ENCODE measurements around the gene STRIP2.
"Not testable (repeated sequence)": the region's sequence is repeated elsewhere in the genome, so short reads cannot be mapped to it uniquely, and the experiment has no call there.

STRIP2 gene

GRCh38 chr7:129421717-129422250, 12.4 kb upstream of the STRIP2 start:
- DNase-seq (ENCODE audit: low spot score): no peak

DNA sequence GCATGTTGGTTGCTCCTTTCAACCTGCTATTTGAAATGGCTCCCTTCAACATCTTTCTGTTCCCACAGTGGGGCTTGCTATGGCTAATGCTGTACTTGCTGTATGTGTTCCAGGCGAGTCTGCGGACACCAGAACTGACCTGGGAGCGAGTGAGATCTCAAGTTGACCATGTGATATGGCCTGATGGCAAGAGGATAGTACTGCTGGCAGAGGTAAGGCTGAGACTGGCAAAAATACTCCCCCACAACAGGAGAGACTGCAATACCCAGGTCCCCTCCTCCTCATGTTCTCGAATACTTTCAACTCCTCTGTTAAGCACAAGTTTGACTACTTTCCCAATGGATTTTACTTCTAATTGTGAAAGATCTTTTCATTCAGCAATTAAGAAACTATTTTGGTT, 11.5 kb upstream of the STRIP2 start:
- DNase-seq (ENCODE audit: low spot score): no peak

- no peak for DNase-seq (ENCODE audit: low spot score)
These were observed 10.4 kb upstream of the STRIP2 start for GRCh38 chr7:129423700-129424410.

- no peak for DNase-seq (ENCODE audit: low spot score)
These were observed 7.8 kb upstream of the STRIP2 start for GRCh38 chr7:129426482-129426881.

- no peak for DNase-seq (ENCODE audit: low spot score)
These were observed 6.6 kb upstream of the STRIP2 start for GRCh38 chr7:129427526-129428045.

DNA sequence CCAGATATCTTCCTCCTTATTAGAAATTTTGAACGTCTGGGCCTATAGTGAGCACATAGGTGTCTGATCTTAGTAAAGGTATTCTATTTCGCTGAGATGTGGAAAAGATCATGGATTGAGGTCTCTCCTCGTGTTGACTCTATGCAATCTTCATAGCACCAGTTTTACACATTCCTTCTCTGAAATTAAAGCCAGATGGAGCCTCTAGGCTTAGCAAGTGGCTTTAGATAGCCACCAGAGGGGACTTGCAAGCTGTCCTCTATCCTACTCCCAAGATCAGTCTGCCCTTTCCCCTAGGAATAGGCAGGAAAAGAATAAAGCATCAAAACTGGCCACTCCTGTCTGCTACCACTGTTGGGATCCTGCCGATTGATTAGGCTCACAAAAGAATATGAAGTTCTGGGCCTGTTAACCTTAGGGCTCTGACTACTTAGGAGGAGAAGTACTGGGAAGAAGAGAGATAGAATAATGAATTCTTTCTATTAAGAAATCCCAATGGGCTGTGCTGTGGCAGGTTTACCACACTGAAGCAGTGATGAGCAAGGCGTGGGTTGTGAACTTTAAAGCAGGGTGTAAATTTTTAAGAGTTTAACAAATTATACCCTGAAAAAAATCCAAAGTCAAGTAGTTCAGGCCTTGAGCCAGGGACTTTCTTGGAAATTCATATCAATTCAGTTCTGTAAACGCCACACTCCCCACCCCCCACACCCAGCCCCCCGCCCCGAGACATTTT, 2.2 kb upstream of the STRIP2 start:
- no peak for DNase-seq (ENCODE audit: low spot score)

DNA sequence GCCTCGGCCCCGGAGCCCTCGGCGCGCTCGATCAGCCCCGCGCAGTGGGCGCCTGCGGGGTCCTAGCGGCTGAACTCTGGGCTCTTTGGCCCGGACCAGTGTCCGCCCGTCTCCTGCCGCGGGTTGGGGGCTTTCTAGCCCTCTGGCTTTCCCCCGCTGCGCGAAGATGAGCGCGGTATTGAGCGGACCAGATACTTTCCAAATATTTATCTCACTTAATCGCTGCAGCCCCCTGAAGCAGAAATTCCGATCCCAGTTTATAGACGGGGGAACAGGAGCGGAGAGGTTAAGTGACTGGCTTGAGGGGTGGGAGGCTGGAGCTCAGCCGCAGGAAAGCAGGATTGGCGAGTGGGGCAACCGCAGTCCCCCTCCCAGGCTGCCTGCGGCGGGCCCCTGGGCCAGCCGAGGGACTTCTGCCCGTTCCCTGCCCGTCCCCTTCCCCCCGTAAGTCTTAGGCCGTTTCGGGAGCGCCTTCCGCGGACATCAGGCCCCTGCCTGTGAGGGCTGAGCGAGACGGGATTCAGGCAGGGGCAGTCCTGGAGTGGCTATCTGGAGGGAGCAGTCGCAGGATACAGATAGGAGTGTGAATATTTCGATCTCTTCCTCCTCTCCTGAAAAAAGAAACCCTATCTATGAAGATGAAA, 565 bp downstream of the STRIP2 start:
- DNase-seq (ENCODE audit: low spot score): peak; percentile 64

DNA sequence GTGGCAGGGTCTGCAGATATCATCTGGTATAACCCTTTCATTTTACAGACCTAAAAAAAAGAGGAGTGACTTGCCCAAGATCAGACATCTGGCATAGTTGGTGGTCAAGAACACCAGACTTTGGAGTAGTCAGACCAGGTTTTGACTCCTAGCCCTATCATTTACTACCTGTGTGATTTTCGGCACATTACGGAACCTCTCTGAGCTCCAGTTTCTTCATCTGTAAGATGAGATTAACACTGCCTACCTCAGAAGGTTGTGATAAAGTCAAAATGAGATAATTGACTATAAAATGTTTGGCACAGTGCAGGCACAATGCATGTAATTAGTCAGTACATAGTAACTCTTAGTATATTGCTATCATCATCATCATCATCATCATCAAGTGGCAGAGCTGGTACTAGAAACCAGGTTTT, 1.2 kb downstream of the STRIP2 start:
- no peak for DNase-seq (ENCODE audit: low spot score)

DNA sequence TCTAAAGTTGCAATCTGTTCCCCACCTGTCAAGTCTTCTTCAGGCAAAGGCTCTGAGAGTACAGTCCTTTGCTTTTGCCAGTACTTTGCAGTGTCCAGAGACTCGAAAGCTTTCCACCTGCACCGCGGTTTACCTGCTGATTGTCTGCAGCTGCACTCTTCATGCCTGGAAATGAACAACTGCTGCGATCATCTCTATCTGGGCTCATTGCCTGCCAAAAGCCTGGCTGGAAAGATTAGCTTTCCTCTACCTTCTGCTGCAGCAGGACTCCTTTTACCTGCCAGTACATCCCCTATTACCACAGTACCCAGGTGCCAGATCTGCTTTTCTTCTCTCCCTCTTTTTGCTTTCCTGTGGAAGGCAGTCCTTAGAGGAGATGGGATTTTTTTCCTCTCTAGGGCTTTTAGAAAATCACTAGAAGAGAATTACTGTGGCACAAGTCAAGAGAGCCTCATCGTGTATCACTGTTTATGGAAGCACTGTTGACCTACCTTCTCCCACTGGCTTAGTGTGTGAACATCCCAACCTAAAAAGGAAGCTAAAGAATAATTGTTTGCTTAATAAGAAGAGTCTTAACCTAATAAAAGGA, 2.2 kb downstream of the STRIP2 start:
- DNase-seq (ENCODE audit: low spot score): no peak

GRCh38 chr7:129437190-129437589, 3.0 kb downstream of the STRIP2 start:
- no peak for DNase-seq (ENCODE audit: low spot score)

- no peak for DNase-seq (ENCODE audit: low spot score)
These were observed 4.1 kb downstream of the STRIP2 start for GRCh38 chr7:129438281-129438838.

- DNase-seq (ENCODE audit: low spot score): no peak
These were observed 4.8 kb downstream of the STRIP2 start for GRCh38 chr7:129438839-129439651.

GRCh38 chr7:129439963-129440625, 5.9 kb downstream of the STRIP2 start:
- no peak for DNase-seq (ENCODE audit: low spot score)

DNA sequence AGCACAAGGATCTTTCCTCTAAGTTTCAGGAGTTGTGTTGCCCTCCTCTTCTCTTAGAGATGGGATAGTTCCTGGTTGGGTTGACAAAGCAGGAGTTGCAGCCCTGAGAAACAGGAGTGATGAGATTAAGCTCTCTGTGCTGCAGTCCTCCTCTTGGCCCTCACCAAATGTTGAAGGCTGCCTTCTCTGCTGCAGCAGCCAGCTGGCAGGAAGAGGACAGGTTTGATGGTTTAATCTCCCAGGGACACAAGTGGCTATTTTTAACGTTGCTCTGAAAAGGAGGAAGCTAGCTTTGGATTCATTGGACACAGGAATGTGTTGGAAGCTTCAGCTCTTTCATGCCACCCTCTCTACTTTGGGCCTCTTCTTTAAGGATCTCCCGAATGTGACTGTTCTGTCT, 9.4 kb downstream of the STRIP2 start:
- no peak for DNase-seq (ENCODE audit: low spot score)

GRCh38 chr7:129444776-129445175, 10.5 kb downstream of the STRIP2 start:
- not testable (repeated sequence) for DNase-seq (ENCODE audit: low spot score)

GRCh38 chr7:129446925-129447324, 12.7 kb downstream of the STRIP2 start:
- DNase-seq (ENCODE audit: low spot score): not testable (repeated sequence)

- DNase-seq (ENCODE audit: low spot score): not testable (repeated sequence)
These were observed 13.2 kb downstream of the STRIP2 start for GRCh38 chr7:129447445-129447844.

GRCh38 chr7:129448608-129449007, 14.4 kb downstream of the STRIP2 start:
- DNase-seq (ENCODE audit: low spot score): not testable (repeated sequence)

DNA sequence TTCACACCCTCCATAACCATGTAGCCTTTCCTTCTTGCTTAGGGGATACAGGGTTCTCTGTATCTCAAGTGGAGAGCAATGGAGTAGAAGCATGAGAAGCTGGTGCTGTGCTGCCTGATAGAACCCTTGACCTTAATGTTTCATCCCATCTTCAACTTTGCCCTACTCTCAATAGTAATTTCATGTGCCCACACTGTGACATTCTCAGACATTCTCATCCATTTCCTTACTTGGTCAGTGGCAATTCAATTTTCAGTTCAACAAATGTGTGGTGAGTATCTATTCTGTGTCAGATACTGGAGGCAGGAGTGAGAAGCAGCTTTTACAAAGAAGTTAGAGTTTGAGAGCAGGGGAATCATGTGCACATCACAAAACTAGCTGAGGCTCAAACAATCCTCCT, 16.1 kb downstream of the STRIP2 start:
- no peak for DNase-seq (ENCODE audit: low spot score)

DNA sequence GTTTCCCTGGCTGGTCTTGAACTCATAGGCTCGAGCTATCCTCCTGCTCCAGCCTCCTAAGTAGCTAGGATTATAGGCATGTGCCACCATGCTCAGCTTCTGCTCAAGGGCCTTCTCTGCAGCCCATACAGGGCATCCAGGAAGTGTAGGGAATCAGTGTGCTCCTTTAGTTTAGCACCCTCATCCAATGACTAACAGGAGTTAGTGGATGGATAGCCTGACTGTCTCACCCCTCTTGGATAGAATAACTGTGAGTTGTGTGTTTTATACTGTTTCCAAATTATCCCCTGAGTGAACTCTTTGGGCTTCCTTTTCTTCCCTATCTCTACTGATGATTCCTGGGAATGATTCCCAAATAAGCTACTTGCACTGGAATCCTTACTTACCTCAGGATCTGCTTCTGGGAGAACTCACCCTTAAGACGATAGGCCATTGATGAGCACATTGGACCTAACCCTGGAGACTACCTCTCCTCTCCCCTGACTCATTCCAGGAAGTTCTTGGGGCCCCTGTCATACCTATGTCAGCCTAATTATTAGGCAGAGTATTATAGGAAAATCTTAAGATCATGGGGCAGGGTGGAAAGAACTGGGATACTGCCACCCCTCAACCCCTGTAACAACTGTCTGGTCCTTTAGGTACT, 18.5 kb downstream of the STRIP2 start:
- no peak for DNase-seq (ENCODE audit: low spot score)

Data from ecto neural progenitor cell (in vitro differentiated cells).